H1 (cell line): ENCODE measurements around the gene CAPN7. TPM values are rescaled to one million over a fixed set of nuclear protein-coding genes. Genes with fewer than 3 reads are reported as not detected.

ENCODE experiments used
- CTCF ChIA-PET: fragments of 300-600 bp; sonication (Branson Sonifier 250); formaldehyde crosslinking; loops from one replicate; lab custom pipeline; 2021; ENCODE audit not compliant: partially characterized antibody; lab: Charles Lee
- POLR2A ChIA-PET: fragments of 300-600 bp; sonication (Branson Sonifier 250); formaldehyde crosslinking; loops from one replicate; lab custom pipeline; 2021; ENCODE audit warnings: inconsistent platforms; ENCODE audit not compliant: partially characterized antibody; lab: Charles Lee
- DNase-seq, 2 experiments: peaks; one replicate each; pipeline versions ENCODE4 v3.0.0 to v3.0.0-alpha.2; 2010 to 2022; ENCODE audit warnings: low spot score in 2 of 2, low read depth in 1 of 2, mixed read lengths in 1 of 2
- FAIRE-seq: peaks from 2 replicates; lab custom pipeline; 2011; peaks lifted over from hg19 to GRCh38; lab: Jason Lieb, UNC
- H2AFZ ChIP-seq: 2 replicates; pipeline ENCODE4 v1.8.1; 2012; ENCODE audit warnings: low read length, inconsistent platforms
- H2AK5ac ChIP-seq: 2 replicates; pipeline ENCODE4 v1.6.1; 2013; ENCODE audit warnings: low read depth, low read length
- H2BK120ac ChIP-seq: replicated peaks from 2 replicates; pipeline ENCODE3; 2013; ENCODE audit warnings: low read depth, low read length, inconsistent platforms
- H2BK12ac ChIP-seq: 2 replicates; pipeline ENCODE4 v1.6.1; 2013; ENCODE audit warnings: low read depth, low read length
- H2BK15ac ChIP-seq: 2 replicates; pipeline ENCODE4 v1.6.1; 2013; ENCODE audit warnings: low read length
- H2BK20ac ChIP-seq: 2 replicates; pipeline ENCODE4 v1.6.1; 2013; ENCODE audit warnings: low read length
- H2BK5ac ChIP-seq: 2 replicates; pipeline ENCODE4 v1.6.1; 2013; ENCODE audit warnings: low read depth, low read length
- H3K14ac ChIP-seq: 2 replicates; pipeline ENCODE4 v1.6.1; 2013; ENCODE audit warnings: inconsistent platforms; ENCODE audit not compliant: insufficient read length
- H3K18ac ChIP-seq: 2 replicates; pipeline ENCODE4 v1.6.1; 2013; ENCODE audit warnings: low read length; ENCODE audit errors: extremely low read depth
- H3K23ac ChIP-seq: 2 replicates; pipeline ENCODE4 v1.6.1; 2013; ENCODE audit warnings: inconsistent platforms; ENCODE audit not compliant: insufficient read length
- H3K23me2 ChIP-seq: 2 replicates; pipeline ENCODE4 v1.6.1; 2013; ENCODE audit warnings: low read depth, low read length
- H3K27ac ChIP-seq: 2 replicates; pipeline ENCODE4 v1.6.1; 2011; ENCODE audit warnings: low read depth, low read length, inconsistent platforms
- H3K27me3 ChIP-seq, 4 experiments: replicated peaks in 1 of 4; 1 replicate in 1 of 4; 2 replicates in 3 of 4; pipeline versions ENCODE4 v1.6.1 to v1.8.1; 2011 to 2013; ENCODE audit warnings: low read length in 3 of 4, mild to moderate bottlenecking in 3 of 4, inconsistent platforms in 2 of 4, mixed read lengths in 2 of 4, moderate library complexity in 1 of 4; ENCODE audit not compliant: control insufficient read depth in 3 of 4, insufficient read depth in 3 of 4; ENCODE audit errors: extremely low read depth in 1 of 4
- H3K36me3 ChIP-seq, 4 experiments: 2 replicates each; pipeline versions ENCODE4 v1.6.1 to v1.8.1; 2011 to 2013; ENCODE audit warnings: mild to moderate bottlenecking in 4 of 4, low read length in 3 of 4, moderate library complexity in 2 of 4, control low read depth in 1 of 4, inconsistent platforms in 1 of 4; ENCODE audit not compliant: insufficient read depth in 4 of 4, control insufficient read depth in 2 of 4
- H3K4ac ChIP-seq: replicated peaks from 2 replicates; pipeline ENCODE3; 2013; ENCODE audit warnings: low read length, low read depth, mixed read lengths, inconsistent platforms; ENCODE audit not compliant: insufficient read length
- H3K4me1 ChIP-seq, 4 experiments: replicated peaks in 1 of 4; 1 replicate in 1 of 4; 2 replicates in 3 of 4; pipeline versions ENCODE4 v1.6.1 to v1.8.1; 2011 to 2013; ENCODE audit warnings: low read length in 3 of 4, inconsistent platforms in 2 of 4, mixed read lengths in 1 of 4; ENCODE audit not compliant: insufficient read depth in 4 of 4, control insufficient read depth in 3 of 4
- H3K4me2 ChIP-seq, 2 experiments: 2 replicates each; pipeline versions ENCODE4 v1.6.1 to v1.8.1; 2011 to 2013; ENCODE audit warnings: low read depth in 2 of 2, low read length in 2 of 2, control low read depth in 1 of 2, inconsistent platforms in 1 of 2, mild to moderate bottlenecking in 1 of 2; ENCODE audit not compliant: insufficient read depth in 1 of 2
- H3K4me3 ChIP-seq, 4 experiments: fragments of 200-600, 300-600 bp in 1 of 4; sonication (generic), shearing (Covaris generic), sonication (Bioruptor Twin) in 1 of 4; 2 replicates each; pipeline versions ENCODE4 v1.5.1 to v1.8.1; 2011 to 2016; ENCODE audit warnings: low read length in 4 of 4, low read depth in 3 of 4, control low read depth in 2 of 4, inconsistent platforms in 2 of 4, mild to moderate bottlenecking in 2 of 4, mixed read lengths in 1 of 4, moderate library complexity in 1 of 4; ENCODE audit not compliant: insufficient read depth in 2 of 4; ENCODE audit errors: extremely low read depth in 1 of 4
- H3K56ac ChIP-seq: replicated peaks from 2 replicates; pipeline ENCODE3; 2013; ENCODE audit warnings: low read depth, mild to moderate bottlenecking, mixed read lengths, low read length, inconsistent platforms; ENCODE audit not compliant: insufficient read length
- H3K79me1 ChIP-seq: 2 replicates; pipeline ENCODE4 v1.6.1; 2013; ENCODE audit warnings: low read depth, low read length, control low read depth
- H3K79me2 ChIP-seq, 2 experiments: 2 replicates each; pipeline versions ENCODE4 v1.6.1 to v1.8.1; 2012 to 2013; ENCODE audit warnings: low read length in 2 of 2, mild to moderate bottlenecking in 2 of 2, inconsistent platforms in 1 of 2; ENCODE audit not compliant: insufficient read depth in 2 of 2, control insufficient read depth in 1 of 2
- H3K9ac ChIP-seq, 4 experiments: replicated peaks in 1 of 4; 1 replicate in 1 of 4; 2 replicates in 3 of 4; pipeline versions ENCODE4 v1.6.1 to v1.8.1; 2011 to 2013; ENCODE audit warnings: low read depth in 3 of 4, low read length in 3 of 4, control low read depth in 2 of 4, mild to moderate bottlenecking in 2 of 4, moderate library complexity in 2 of 4, inconsistent platforms in 1 of 4; ENCODE audit errors: extremely low read depth in 1 of 4
- H3K9me3 ChIP-seq, 2 experiments: 2 replicates each; pipeline versions ENCODE4 v1.6.1 to v1.8.1; 2012 to 2013; ENCODE audit warnings: mild to moderate bottlenecking in 2 of 2, moderate library complexity in 2 of 2, control low read depth in 1 of 2, inconsistent platforms in 1 of 2, low read depth in 1 of 2, low read length in 1 of 2, mixed read lengths in 1 of 2; ENCODE audit not compliant: insufficient read depth in 2 of 2
- H4K20me1 ChIP-seq, 2 experiments: replicated peaks in 1 of 2; 2 replicates each; pipeline versions ENCODE3 to v1.8.1; 2011 to 2013; ENCODE audit warnings: inconsistent platforms in 2 of 2, low read length in 2 of 2, mild to moderate bottlenecking in 1 of 2; ENCODE audit not compliant: insufficient read depth in 2 of 2, control insufficient read depth in 1 of 2
- H4K5ac ChIP-seq: 2 replicates; pipeline ENCODE4 v1.6.1; 2013; ENCODE audit warnings: low read length, low read depth, mixed read lengths, inconsistent platforms; ENCODE audit not compliant: insufficient read length
- H4K8ac ChIP-seq: 2 replicates; pipeline ENCODE4 v1.8.0; 2013; ENCODE audit warnings: mild to moderate bottlenecking, moderate library complexity, low read length, inconsistent platforms; ENCODE audit not compliant: insufficient read depth; ENCODE audit errors: extremely low read depth
- H4K91ac ChIP-seq: replicated peaks from 2 replicates; pipeline ENCODE3; 2013; ENCODE audit warnings: low read length, mixed read lengths, inconsistent platforms; ENCODE audit not compliant: insufficient read length
- BACH1 ChIP-seq: IDR thresholded peaks from 2 replicates; pipeline ENCODE4 v1.6.1; 2012; ENCODE audit warnings: low read length, improper control_type of control experiment
- BCL11A ChIP-seq, 2 experiments: IDR thresholded peaks; one replicate each; pipeline ENCODE4 v1.6.1; 2011; ENCODE audit warnings: low read depth in 2 of 2, low read length in 2 of 2, mild to moderate bottlenecking in 2 of 2
- CEBPB ChIP-seq: IDR thresholded peaks from 2 replicates; pipeline ENCODE4 v1.6.1; 2012; ENCODE audit warnings: low read depth, low read length
- CHD2 ChIP-seq: IDR thresholded peaks from 2 replicates; pipeline ENCODE4 v1.6.1; 2012; ENCODE audit warnings: low read length, improper control_type of control experiment
- CREB1 ChIP-seq: IDR thresholded peaks from 2 replicates; pipeline ENCODE4 v1.6.1; 2012; ENCODE audit warnings: inconsistent platforms
- EGR1 ChIP-seq: IDR thresholded peaks from 2 replicates; pipeline ENCODE4 v1.6.1; 2011; ENCODE audit warnings: low read depth, low read length, borderline replicate concordance
- MAX ChIP-seq: IDR thresholded peaks from 2 replicates; pipeline ENCODE4 v1.6.1; 2012; ENCODE audit warnings: inconsistent platforms
- SP2 ChIP-seq: IDR thresholded peaks from 2 replicates; pipeline ENCODE4 v1.6.1; 2012; ENCODE audit warnings: mild to moderate bottlenecking, low read length, inconsistent platforms
- YY1 ChIP-seq: IDR thresholded peaks from 2 replicates; pipeline ENCODE4 v1.6.1; 2011; ENCODE audit warnings: low read depth, mild to moderate bottlenecking, low read length
- WGBS, 2 experiments: shearing (Covaris generic) in 1 of 2; methylation state at CpG; one replicate each; pipeline versions ENCODE4 v1.1.6 to v1.1.7; 2013 to 2015; ENCODE audit warnings: low lambda C conversion rate in 2 of 2, mixed read lengths in 2 of 2, inconsistent platforms in 1 of 2, low coverage in 1 of 2, missing lambda C conversion rate in 1 of 2; ENCODE audit not compliant: insufficient replicate concordance in 2 of 2, insufficient coverage in 1 of 2, insufficient read length in 1 of 2; ENCODE audit errors: extremely low coverage in 1 of 2, missing lambda C conversion rate in 1 of 2; 5-methylcytosine and 5-hydroxymethylcytosine counted together
- long read RNA-seq, 2 experiments: library from RNA in 1 of 2; library from capped mRNA in 1 of 2; stranded (forward); transcript quantifications; one replicate each; pipeline ENCODE4 v2.0.0, GENCODE V29; 2021; ENCODE audit warnings: inconsistent platforms in 1 of 2
- polyA minus RNA-seq, 3 experiments: library from RNA; depleted of rRNA, polyadenylated mRNA; stranded (reverse); fragments of >200 nt; gene quantifications; 1 replicate in 2 of 3; 2 replicates in 1 of 3; pipeline ENCODE4 v1.2.3, GENCODE V29; 2011
- polyA plus RNA-seq, 7 experiments: library from polyadenylated mRNA; depleted of rRNA in 3 of 7; stranded (reverse) in 5 of 7; unstranded in 2 of 7; fragments of >200 nt in 5 of 7; fragments of 200-250 nt in 2 of 7; gene quantifications; 1 replicate in 5 of 7; 2 replicates in 1 of 7; 4 replicates in 1 of 7; pipeline versions ENCODE4 v1.2.1 to v1.2.3, GENCODE V29; 2011 to 2013; ENCODE audit warnings: missing spikeins in 2 of 7, mixed read lengths in 2 of 7
- total RNA-seq: library from RNA; stranded (reverse); fragmentation: NEBNext Ultra II Directional; extraction: Animal tissue kit (Norgen Biotek cat#: 25700); gene quantifications from 2 replicates; pipeline ENCODE4 v1.2.1, GENCODE V29; 2021

The CAPN7 gene
- total RNA-seq (13.0 and 13.2 TPM in 2 replicates), polyA plus RNA-seq (2011; rRNA removed) (5.3 and 6.1 TPM in 2 replicates), polyA minus RNA-seq (2011; rRNA and poly(A)+ RNA removed) (5.3 and 9.6 TPM in 2 replicates)
- polyA plus RNA-seq (2011; cell fraction: cytosol; rRNA removed), result 6.5 TPM
- polyA plus RNA-seq (2011; cell fraction: nucleus; rRNA removed), result 8.8 TPM
- polyA plus RNA-seq (2012, experiment 1 of 2), result 4.0 to 7.9 TPM (median 5.5 TPM) in 4 replicates
- 0.63 TPM for polyA plus RNA-seq (2012, experiment 2 of 2)
- 7.8 TPM for polyA plus RNA-seq (2013, experiment 1 of 2)
- 7.2 TPM for polyA plus RNA-seq (2013, experiment 2 of 2)
- 10.9 TPM for polyA minus RNA-seq (2011; cell fraction: cytosol; rRNA and poly(A)+ RNA removed)
- polyA minus RNA-seq (2011; cell fraction: nucleus; rRNA and poly(A)+ RNA removed), result 27.0 TPM
- long read RNA-seq, experiment 1, full-length matches to known transcripts, result 5 of 8 reads
- long read RNA-seq, experiment 1, partial matches to known transcripts, result 2 of 8 reads
- long read RNA-seq, experiment 1, other reads (novel, unspliced or antisense), result 1 of 8 reads
- long read RNA-seq, experiment 2, partial matches to known transcripts, result 1 of 2 reads
- long read RNA-seq, experiment 2, other reads (novel, unspliced or antisense), result 1 of 2 reads

GRCh38 chr3:15205934-15206661, at the start of gene CAPN7:
TSS of gene CAPN7 (plus strand) at chr3:15206246. CDS start at chr3:15206496, 250 bp downstream.
- Histone ChIP-seq H3K27ac (peak within 1 kb of the TSS; percentile 73; the same call in 1 of the 2 replicates), H2AFZ (peak within 1 kb of the TSS; percentile 54), H3K4ac (no peak within 1 kb of the TSS), H3K4me3 (peak within 1 kb of the TSS; percentile 83 to 92 (median 86)), H4K20me1 (peaks cover 0 to 2% of the 10 kb centered on the region in 2 experiments), H2BK120ac (no peak within 1 kb of the TSS), H2BK20ac (no peak within 1 kb of the TSS), H2BK5ac (no peak within 1 kb of the TSS; the same call in 1 of the 2 replicates), H3K36me3 (peaks cover 0 to 3% (median 0%) of the 10 kb centered on the region in 4 experiments; a peak in 1 of 8 replicates), H2BK15ac (peak within 1 kb of the TSS; percentile 76; the same call in 1 of the 2 replicates), H3K14ac (no peak within 1 kb of the TSS), H3K18ac (peak within 1 kb of the TSS; percentile 55), H4K5ac (peak within 1 kb of the TSS; percentile 77), H3K23me2 (peaks cover 7% of the 10 kb centered on the region; the same call in 1 of the 2 replicates), H3K79me1 (no peaks in the 10 kb centered on the region; the same call in 1 of the 2 replicates), H3K23ac (no peak within 1 kb of the TSS), H4K8ac (peak within 1 kb of the TSS; percentile 85), H3K79me2 (peaks cover 0 to 11% of the 10 kb centered on the region in 2 experiments; a peak in 2 of 4 replicates), H3K56ac (no peak within 1 kb of the TSS), H4K91ac (peak within 1 kb of the TSS; percentile 84), H3K9ac (peak within 1 kb of the TSS; percentile 64 to 80 (median 79)), H3K9me3 (no peaks in the 10 kb centered on the region), H3K4me2 (peak within 1 kb of the TSS; percentile 70 to 80), H2BK12ac (no peak within 1 kb of the TSS), H2AK5ac (no peak within 1 kb of the TSS), H3K4me1 (peaks cover 0 to 3% (median 1%) of the 10 kb centered on the region in 4 experiments; a peak in 3 of 7 replicates), H3K27me3 (no peaks in the 10 kb centered on the region; a peak in 2 of 7 replicates)
- peak; percentile 23 to 86 for DNase-seq
- FAIRE-seq, result no peak
- ChIA-PET POLR2A (interaction anchor here (0.6 to 1.3 kb wide), 7 partner anchors 9 to 98 kb away, joined by 3 to 4 read pairs (median 3); no protein-coding TSS in a partner anchor), CTCF (interaction anchor here (0.6 to 7.2 kb wide), 21 partner anchors 9 to 201 kb away, joined by 3 to 86 read pairs (median 4); no protein-coding TSS in a partner anchor)
- 1% methylated on average over 48 of the region's 92 CpGs; no CpG with 5 or more reads in 1 of the 2 experiments for WGBS, 2 experiments
- TF ChIP-seq CREB1 (peak; percentile 28; the same call in 1 of the 2 replicates), CEBPB (no peak), SP2 (no peak), MAX (peak; percentile 74), BACH1 (peak; percentile 93), EGR1 (peak; percentile 41; the same call in 1 of the 2 replicates), YY1 (peak; percentile 81), BCL11A (IDR thresholded peaks at IDR 0.05; ENCODE audit: low read depth in 2 of 2, low read length in 2 of 2) (no peak), CHD2 (no peak)
